Measurements from ENCODE around the gene CXCL16.

CXCL16 gene

DNA sequence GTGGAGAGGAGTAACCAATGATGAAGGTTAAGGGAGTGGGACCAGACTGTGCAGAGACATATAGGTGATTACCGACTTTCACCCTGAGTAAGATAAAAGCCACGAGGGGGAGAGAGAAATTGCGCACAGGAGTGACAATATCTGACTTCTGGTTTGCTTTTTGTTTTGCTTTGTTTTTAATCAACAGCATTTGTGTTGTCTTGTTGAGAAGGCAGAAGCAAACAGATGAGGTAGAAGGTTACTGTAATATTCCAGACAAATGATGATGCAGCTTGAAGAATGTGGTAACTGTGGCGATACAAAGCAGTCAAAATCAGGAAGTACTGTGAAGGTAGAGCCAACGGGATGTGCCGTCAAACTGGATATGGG is 43.3 kb downstream of the CXCL16 start:
- Histone ChIP-seq H3K9me3 (replicated peaks; ENCODE audit: insufficient read depth, low read length) (no peaks in the 10 kb centered on the region), H3K9ac (ENCODE audit: low read length) (no peak overlapping the region), H3K4me3 (ENCODE audit: low read length) (no peak overlapping the region), H3K36me3 (replicated peaks; ENCODE audit: insufficient read depth, low read length) (no peaks in the 10 kb centered on the region), H3K9me2 (replicated peaks; ENCODE audit: insufficient read depth, low read length) (no peaks in the 10 kb centered on the region), H3K79me2 (ENCODE audit: low read length) (peaks cover 88% of the 10 kb centered on the region), H3F3A (ENCODE audit: insufficient read depth, low read length) (no peaks in the 10 kb centered on the region), H3K4me2 (ENCODE audit: low read depth, low read length) (no peak overlapping the region), H3K4me1 (ENCODE audit: low read length) (no peaks in the 10 kb centered on the region), H2AFZ (ENCODE audit: low read length) (no peak overlapping the region), H3K27ac (ENCODE audit: low read length) (no peak overlapping the region), H3K27me3 (replicated peaks; ENCODE audit: insufficient read depth, low read length) (no peaks in the 10 kb centered on the region), H4K20me1 (ENCODE audit: insufficient read depth, low read length) (0 out of 2 replicates have a peak, but pooled peaks cover 1% of the 10 kb centered on the region)
- no peak for DNase-seq
- TF ChIP-seq EZH2 (optimal IDR thresholded peaks at IDR 0.05; ENCODE audit: low read depth, low read length) (no peak), EZH2phosphoT487 (IDR thresholded peaks at IDR 0.05; ENCODE audit: low read length) (no peak)
- TF ChIP-seq, protein P1, sequence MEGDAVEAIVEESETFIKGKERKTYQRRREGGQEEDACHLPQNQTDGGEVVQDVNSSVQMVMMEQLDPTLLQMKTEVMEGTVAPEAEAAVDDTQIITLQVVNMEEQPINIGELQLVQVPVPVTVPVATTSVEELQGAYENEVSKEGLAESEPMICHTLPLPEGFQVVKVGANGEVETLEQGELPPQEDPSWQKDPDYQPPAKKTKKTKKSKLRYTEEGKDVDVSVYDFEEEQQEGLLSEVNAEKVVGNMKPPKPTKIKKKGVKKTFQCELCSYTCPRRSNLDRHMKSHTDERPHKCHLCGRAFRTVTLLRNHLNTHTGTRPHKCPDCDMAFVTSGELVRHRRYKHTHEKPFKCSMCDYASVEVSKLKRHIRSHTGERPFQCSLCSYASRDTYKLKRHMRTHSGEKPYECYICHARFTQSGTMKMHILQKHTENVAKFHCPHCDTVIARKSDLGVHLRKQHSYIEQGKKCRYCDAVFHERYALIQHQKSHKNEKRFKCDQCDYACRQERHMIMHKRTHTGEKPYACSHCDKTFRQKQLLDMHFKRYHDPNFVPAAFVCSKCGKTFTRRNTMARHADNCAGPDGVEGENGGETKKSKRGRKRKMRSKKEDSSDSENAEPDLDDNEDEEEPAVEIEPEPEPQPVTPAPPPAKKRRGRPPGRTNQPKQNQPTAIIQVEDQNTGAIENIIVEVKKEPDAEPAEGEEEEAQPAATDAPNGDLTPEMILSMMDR (IDR thresholded peaks at IDR 0.05; ENCODE audit: low read length) = no peak

DNA sequence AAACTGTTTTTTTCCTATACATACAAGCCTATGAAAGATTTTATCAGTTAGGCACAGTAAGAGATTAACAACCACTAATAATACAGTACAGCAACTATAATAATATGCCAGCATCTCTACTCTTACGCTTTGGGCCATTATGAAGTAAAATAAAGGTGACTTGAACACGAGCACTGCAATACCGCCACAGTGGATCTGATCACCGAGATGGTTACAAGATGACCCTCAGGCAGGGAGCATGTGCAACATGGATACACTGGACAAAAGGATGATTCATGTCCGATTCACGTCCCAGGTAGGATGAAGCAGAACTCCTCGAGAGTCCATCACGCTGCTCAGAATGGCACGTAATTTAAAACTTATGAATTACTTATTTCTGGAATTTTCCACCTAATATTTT is 46.3 kb downstream of the CXCL16 start:
- no peaks in the 10 kb centered on the region for H3K9me2 ChIP-seq (replicated peaks; ENCODE audit: insufficient read depth, low read length)
- no peak overlapping the region for H3K9ac ChIP-seq (ENCODE audit: low read length)
- H3K79me2 ChIP-seq (ENCODE audit: low read length) = peaks cover 82% of the 10 kb centered on the region
- DNase-seq = no peak
- no peak overlapping the region for H3K27ac ChIP-seq (ENCODE audit: low read length)
- no peaks in the 10 kb centered on the region for H3K9me3 ChIP-seq (replicated peaks; ENCODE audit: insufficient read depth, low read length)
- 0 out of 2 replicates have a peak, but pooled peaks cover 3% of the 10 kb centered on the region for H4K20me1 ChIP-seq (ENCODE audit: insufficient read depth, low read length)
- no peaks in the 10 kb centered on the region for H3F3A ChIP-seq (ENCODE audit: insufficient read depth, low read length)
- no peak overlapping the region for H2AFZ ChIP-seq (ENCODE audit: low read length)
- no peak overlapping the region for H3K4me2 ChIP-seq (ENCODE audit: low read depth, low read length)
- H3K4me1 ChIP-seq (ENCODE audit: low read length) = no peaks in the 10 kb centered on the region
- TF ChIP-seq EZH2phosphoT487 (IDR thresholded peaks at IDR 0.05; ENCODE audit: low read length) = no peak
- TF ChIP-seq, protein P1 (IDR thresholded peaks at IDR 0.05; ENCODE audit: low read length) = no peak
- TF ChIP-seq EZH2 (optimal IDR thresholded peaks at IDR 0.05; ENCODE audit: low read depth, low read length) = no peak
- H3K27me3 ChIP-seq (replicated peaks; ENCODE audit: insufficient read depth, low read length) = no peaks in the 10 kb centered on the region
- no peaks in the 10 kb centered on the region for H3K36me3 ChIP-seq (replicated peaks; ENCODE audit: insufficient read depth, low read length)
- no peak overlapping the region for H3K4me3 ChIP-seq (ENCODE audit: low read length)

- Histone ChIP-seq H3K27me3 (replicated peaks; ENCODE audit: insufficient read depth, low read length) (no peaks in the 10 kb centered on the region), H2AFZ (ENCODE audit: low read length) (no peak overlapping the region), H3K27ac (ENCODE audit: low read length) (no peak overlapping the region), H3K4me2 (ENCODE audit: low read depth, low read length) (no peak overlapping the region), H4K20me1 (ENCODE audit: insufficient read depth, low read length) (0 out of 2 replicates have a peak, but pooled peaks cover 3% of the 10 kb centered on the region), H3K9me3 (replicated peaks; ENCODE audit: insufficient read depth, low read length) (no peaks in the 10 kb centered on the region), H3K9ac (ENCODE audit: low read length) (no peak overlapping the region), H3K79me2 (ENCODE audit: low read length) (peaks cover 75% of the 10 kb centered on the region), H3F3A (ENCODE audit: insufficient read depth, low read length) (no peaks in the 10 kb centered on the region), H3K36me3 (replicated peaks; ENCODE audit: insufficient read depth, low read length) (no peaks in the 10 kb centered on the region), H3K4me3 (ENCODE audit: low read length) (no peak overlapping the region), H3K4me1 (ENCODE audit: low read length) (no peaks in the 10 kb centered on the region), H3K9me2 (replicated peaks; ENCODE audit: insufficient read depth, low read length) (no peaks in the 10 kb centered on the region)
- no peak for TF ChIP-seq EZH2 (optimal IDR thresholded peaks at IDR 0.05; ENCODE audit: low read depth, low read length)
- TF ChIP-seq, protein P1 (IDR thresholded peaks at IDR 0.05; ENCODE audit: low read length) = no peak
- TF ChIP-seq EZH2phosphoT487 (IDR thresholded peaks at IDR 0.05; ENCODE audit: low read length) = no peak
- no peak for DNase-seq
These were observed 48.0 kb downstream of the CXCL16 start for GRCh38 chr17:4691686-4692085.
